ENCODE results near the gene ARV1. TPM values are rescaled to one million over a fixed set of nuclear protein-coding genes. Genes with fewer than 3 reads are reported as not detected.
"Not testable (repeated sequence)": the region's sequence is repeated elsewhere in the genome, so short reads cannot be mapped to it uniquely, and the experiment has no call there.

The ARV1 gene
- total RNA-seq, 6 experiments from 2014 or later: 20.0 to 26.8 (median 22.1) TPM

GRCh38 chr1:231027136-231027925, 48.4 kb downstream of the ARV1 start:
- H3K27me3 Mint-ChIP-seq (ENCODE audit: insufficient read depth): no peaks in the 10 kb centered on the region
- H3K27ac Mint-ChIP-seq: no peak overlapping the region
- no peak for DNase-seq

GRCh38 chr1:231027971-231028370, 49.1 kb downstream of the ARV1 start:
- no peaks in the 10 kb centered on the region for H3K27me3 Mint-ChIP-seq (ENCODE audit: insufficient read depth)
- no peaks in the 10 kb centered on the region for H3K36me3 Mint-ChIP-seq (ENCODE audit: low read depth)
- H3K4me3 Mint-ChIP-seq: no peak overlapping the region
- no peak for TF ChIP-seq CTCF (IDR thresholded peaks at IDR 0.05)
- no peaks in the 10 kb centered on the region for H3K9me3 Mint-ChIP-seq
- H3K27ac Mint-ChIP-seq: no peak overlapping the region
- DNase-seq: no peak
- peaks cover 4% of the 10 kb centered on the region for H3K4me1 Mint-ChIP-seq (ENCODE audit: low read depth)

More at GRCh38 chr1:231027136-231027925, 48.4 kb downstream of the ARV1 start:
- Mint-ChIP-seq H3K4me3 (no peak overlapping the region), H3K36me3 (ENCODE audit: low read depth) (no peaks in the 10 kb centered on the region), H3K9me3 (no peaks in the 10 kb centered on the region), H3K4me1 (ENCODE audit: low read depth) (no peaks in the 10 kb centered on the region)
- no peak for TF ChIP-seq CTCF (IDR thresholded peaks at IDR 0.05)

- H3K9me3 Mint-ChIP-seq: no peaks in the 10 kb centered on the region
- H3K4me3 Mint-ChIP-seq: no peak overlapping the region
- DNase-seq: no peak
- H3K36me3 Mint-ChIP-seq (ENCODE audit: low read depth): no peaks in the 10 kb centered on the region
- no peak for TF ChIP-seq CTCF (IDR thresholded peaks at IDR 0.05)
- peaks cover 8% of the 10 kb centered on the region for H3K4me1 Mint-ChIP-seq (ENCODE audit: low read depth)
- H3K27me3 Mint-ChIP-seq (ENCODE audit: insufficient read depth): no peaks in the 10 kb centered on the region
- H3K27ac Mint-ChIP-seq: no peak overlapping the region
These were observed 49.8 kb downstream of the ARV1 start for GRCh38 chr1:231028682-231029081.

GRCh38 chr1:231029247-231029646, 50.4 kb downstream of the ARV1 start:
- not testable (repeated sequence) for H3K36me3 Mint-ChIP-seq (ENCODE audit: low read depth); H3K27ac Mint-ChIP-seq; H3K9me3 Mint-ChIP-seq; H3K27me3 Mint-ChIP-seq (ENCODE audit: insufficient read depth); DNase-seq; H3K4me3 Mint-ChIP-seq; H3K4me1 Mint-ChIP-seq (ENCODE audit: low read depth)

- TF ChIP-seq CTCF (IDR thresholded peaks at IDR 0.05): no peak
- H3K36me3 Mint-ChIP-seq (ENCODE audit: low read depth): no peaks in the 10 kb centered on the region
- no peak for DNase-seq
- peaks cover 8% of the 10 kb centered on the region for H3K4me1 Mint-ChIP-seq (ENCODE audit: low read depth)
- no peaks in the 10 kb centered on the region for H3K27me3 Mint-ChIP-seq (ENCODE audit: insufficient read depth)
- H3K27ac Mint-ChIP-seq: no peak overlapping the region
- H3K4me3 Mint-ChIP-seq: no peak overlapping the region
- no peaks in the 10 kb centered on the region for H3K9me3 Mint-ChIP-seq
These were observed 50.9 kb downstream of the ARV1 start for GRCh38 chr1:231029841-231030240.

- no peaks in the 10 kb centered on the region for H3K36me3 Mint-ChIP-seq (ENCODE audit: low read depth)
- no peaks in the 10 kb centered on the region for H3K27me3 Mint-ChIP-seq (ENCODE audit: insufficient read depth)
- peaks cover 8% of the 10 kb centered on the region for H3K4me1 Mint-ChIP-seq (ENCODE audit: low read depth)
- DNase-seq: no peak
- no peak for TF ChIP-seq CTCF (IDR thresholded peaks at IDR 0.05)
- no peak overlapping the region for H3K4me3 Mint-ChIP-seq
- H3K9me3 Mint-ChIP-seq: no peaks in the 10 kb centered on the region
- H3K27ac Mint-ChIP-seq: no peak overlapping the region
These were observed 54.1 kb downstream of the ARV1 start for GRCh38 chr1:231032963-231033362.

Data from HFFc6 (cell line).